T1000 (cell line): ENCODE measurements around the gene CABP2.

Source experiments
- DNase-seq: peaks from one replicate; lab custom pipeline; 2025; ENCODE audit warnings: mixed read lengths; lab: John Stamatoyannopoulos, UW

Gene CABP2

GRCh38 chr11:67507864-67508485 is 15.3 kb downstream of the CABP2 start, which contains the start of gene CDK2AP2:
Gene CDK2AP2 (minus strand): TSS chr11:67508162. CDS start chr11:67508082, 80 bp downstream.
- peak; percentile 98 for DNase-seq

- DNase-seq: no peak
These were observed 15.9 kb downstream of the CABP2 start for GRCh38 chr11:67507242-67507863.

DNA sequence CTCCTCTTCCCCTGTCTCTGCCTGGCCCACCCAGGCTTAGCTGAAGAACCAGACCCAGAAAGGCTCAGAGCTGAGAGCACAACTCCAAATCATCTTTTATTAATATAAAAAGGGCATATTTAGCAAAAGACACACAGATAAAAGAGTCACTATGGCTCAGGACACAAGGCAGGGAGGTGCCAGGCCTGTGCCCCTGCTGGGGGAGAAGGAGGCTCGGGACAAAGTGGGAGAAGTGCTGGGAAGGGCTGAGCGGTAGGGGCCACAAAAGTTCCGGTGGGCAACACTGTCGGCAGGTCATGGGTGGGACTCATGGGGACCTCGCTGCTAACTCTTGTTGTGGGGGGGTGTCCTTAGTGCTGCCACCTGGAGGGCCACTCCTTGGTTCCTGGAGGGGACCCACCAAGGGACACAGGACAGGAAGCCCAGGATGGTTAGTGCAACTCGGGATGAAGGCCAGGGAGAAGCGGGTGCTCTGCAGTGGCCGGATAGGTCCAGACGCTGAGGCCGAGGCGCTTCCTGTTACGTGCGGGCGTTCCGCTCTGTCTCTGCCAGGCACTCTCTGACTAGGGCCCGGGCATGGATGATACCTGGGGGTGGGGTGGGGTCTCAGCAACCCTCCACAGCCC is 16.7 kb downstream of the CABP2 start:
- DNase-seq: no peak

DNA sequence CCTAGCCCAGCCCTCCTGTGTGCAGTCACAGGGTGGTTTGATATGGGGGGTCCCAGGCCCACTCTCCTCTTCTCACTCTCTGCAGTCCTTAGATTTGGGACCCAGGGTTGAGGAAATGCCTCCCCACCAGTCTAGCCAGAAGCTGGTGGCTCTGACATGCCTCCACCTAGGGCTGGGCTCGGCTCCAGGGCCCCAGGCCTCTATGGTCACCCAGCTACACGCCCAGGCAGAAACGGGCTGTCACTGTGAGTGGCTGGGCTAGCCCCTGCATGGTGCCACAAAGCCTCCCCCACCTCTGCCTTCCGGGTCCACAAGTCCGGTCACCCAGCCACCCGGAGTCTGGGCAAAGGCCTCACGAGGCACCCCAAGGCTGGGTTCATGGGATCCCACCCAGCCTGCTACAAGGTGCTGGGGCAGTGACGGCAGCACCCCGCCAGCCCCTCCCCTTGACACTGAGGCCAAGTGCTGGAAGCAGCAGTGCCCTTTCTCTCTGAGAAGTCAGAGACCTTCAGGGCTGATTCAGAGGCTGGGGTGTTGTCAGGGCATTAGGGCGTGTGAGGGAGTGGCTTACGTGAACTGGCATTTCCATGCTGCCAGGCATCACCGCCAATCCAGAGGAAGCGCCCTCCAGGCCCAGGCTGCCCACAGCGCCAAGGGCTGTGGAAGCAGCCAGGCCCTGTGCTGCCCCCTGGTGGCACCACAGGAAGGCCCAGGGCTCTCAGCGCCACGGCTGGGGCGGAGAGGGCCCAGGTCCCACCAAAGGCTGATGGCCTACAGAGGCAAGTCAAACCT is 17.4 kb downstream of the CABP2 start:
- DNase-seq: peak; percentile 94

GRCh38 chr11:67504950-67505581 is 18.2 kb downstream of the CABP2 start, which contains the start of gene PITPNM1:
Gene PITPNM1 (minus strand): TSS chr11:67505363. CDS start chr11:67504180, 1,183 bp downstream.
- peak; percentile 52 for DNase-seq

GRCh38 chr11:67504005-67504949 is 19.0 kb downstream of the CABP2 start:
- DNase-seq: peak; percentile 56

- DNase-seq: no peak
These were observed 19.9 kb downstream of the CABP2 start for GRCh38 chr11:67503119-67504004.

DNA sequence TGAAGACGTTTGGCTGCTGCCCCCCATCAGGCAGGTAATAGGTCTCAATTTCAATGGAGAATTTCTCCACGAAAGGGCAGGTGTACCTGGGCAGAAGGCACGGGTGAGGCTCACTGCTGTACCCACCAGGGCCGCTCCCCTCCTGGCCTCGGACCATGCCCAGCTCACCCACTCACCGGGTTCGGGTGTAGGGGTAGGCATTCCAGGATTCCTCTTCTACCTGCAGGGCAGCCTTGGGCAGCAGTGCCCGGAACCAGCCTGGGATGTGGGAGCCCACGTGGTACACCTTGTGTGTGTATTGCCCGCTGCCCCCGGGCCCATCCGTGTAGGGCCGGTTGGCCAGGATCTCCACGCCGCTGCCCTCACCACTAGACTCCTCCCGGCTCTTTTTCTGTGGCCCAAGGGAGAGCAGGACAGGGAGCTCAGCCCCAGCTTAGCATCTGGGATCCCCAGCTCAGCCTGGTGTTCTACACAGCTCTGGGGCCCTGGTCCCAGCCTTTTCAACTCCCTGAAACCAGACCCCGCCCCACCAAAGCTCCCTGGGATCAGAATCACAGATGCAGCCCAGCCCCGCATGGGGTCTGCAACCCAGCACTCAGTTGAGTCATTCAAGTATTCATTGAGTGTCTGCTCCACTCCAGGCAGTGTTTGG is 20.8 kb downstream of the CABP2 start:
- no peak for DNase-seq

GRCh38 chr11:67501854-67502253 is 21.4 kb downstream of the CABP2 start:
- DNase-seq: no peak

- no peak for DNase-seq
These were observed 22.2 kb downstream of the CABP2 start for GRCh38 chr11:67500831-67501715.

GRCh38 chr11:67500484-67500821 is 22.8 kb downstream of the CABP2 start:
- no peak for DNase-seq

GRCh38 chr11:67499808-67500483 is 23.3 kb downstream of the CABP2 start:
- no peak for DNase-seq

DNA sequence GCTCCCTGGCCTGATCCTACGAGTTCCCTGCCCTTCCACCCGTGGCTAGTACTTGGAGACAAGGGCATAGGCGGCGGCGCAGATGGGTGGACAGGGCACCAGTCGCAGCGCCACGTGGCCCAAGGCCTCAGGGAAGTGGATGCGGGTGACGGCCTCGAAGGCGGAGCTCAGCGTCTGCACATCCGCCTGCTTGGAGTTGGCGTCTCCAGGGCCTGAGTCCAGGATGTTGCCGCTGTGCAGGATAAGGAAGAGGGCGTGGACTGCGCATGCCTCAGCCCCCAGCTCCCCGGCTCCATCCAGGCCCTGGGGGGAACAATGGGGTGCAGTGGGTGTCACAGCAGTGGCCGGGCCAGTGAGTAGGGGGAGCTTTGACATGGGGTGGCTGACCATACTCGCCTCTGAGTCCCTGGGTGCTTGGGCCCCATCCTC is 24.7 kb downstream of the CABP2 start:
- DNase-seq: no peak

GRCh38 chr11:67497656-67498291 is 25.5 kb downstream of the CABP2 start:
- no peak for DNase-seq

DNA sequence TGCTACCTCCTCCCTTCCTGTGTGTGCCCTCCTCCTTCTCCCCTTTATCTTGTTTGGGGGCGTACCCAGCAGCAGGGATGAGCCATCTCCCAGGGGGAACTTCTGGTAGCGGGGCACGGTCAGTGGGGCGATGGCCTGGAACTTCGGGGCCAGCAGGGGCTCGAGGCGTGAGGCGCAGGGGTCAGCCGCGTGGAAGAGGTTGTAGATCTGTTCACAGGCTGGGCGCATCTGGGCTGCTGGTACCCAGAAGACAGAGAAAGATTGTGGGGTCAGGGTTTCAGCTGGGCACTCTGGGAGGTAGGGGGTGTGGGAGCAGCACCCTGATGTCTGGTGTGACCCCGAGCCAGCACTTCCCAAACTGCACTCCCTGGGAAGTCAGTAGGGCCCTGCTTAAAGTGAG is 27.1 kb downstream of the CABP2 start:
- no peak for DNase-seq

- no peak for DNase-seq
These were observed 27.8 kb downstream of the CABP2 start for GRCh38 chr11:67495234-67496005.
